ENCODE data around the gene ETHE1. TPM values are rescaled to one million over a fixed set of nuclear protein-coding genes. Genes with fewer than 3 reads are reported as not detected.

Gene ETHE1
- total RNA-seq, 2 experiments from 2014 or later: 1.7 to 6.4 TPM

DNA sequence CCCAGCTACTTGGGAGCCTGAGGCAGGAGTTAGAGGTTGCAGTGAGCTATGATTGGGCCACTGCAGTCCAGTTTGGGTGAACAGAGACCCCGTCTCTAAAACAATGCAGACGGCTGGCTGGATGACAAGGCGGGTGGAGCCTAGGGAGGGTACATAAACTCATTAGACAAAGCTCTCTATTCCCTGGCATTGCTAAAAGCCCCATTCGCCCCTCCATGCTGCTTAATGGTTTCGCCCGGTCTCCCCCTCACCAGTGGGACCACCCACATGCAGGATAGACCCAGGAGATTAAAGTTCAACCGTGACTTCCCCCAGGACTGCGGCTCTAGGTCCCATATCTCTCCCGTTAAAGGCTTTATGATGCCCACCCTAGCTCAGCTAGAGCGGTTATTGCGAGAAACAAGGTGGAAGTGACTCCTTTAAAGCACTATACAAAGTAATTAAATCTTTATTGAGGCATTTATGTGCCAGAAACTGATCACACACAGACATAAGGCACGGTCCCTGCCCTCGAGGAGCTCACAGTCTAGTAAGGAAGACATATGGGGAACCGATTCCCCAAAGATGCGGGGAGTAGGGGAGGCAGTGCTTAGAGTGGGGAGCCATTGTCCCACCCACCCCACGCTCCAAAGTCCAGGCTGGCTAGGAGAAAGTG, 66.5 kb downstream of the ETHE1 start:
- Histone ChIP-seq H3K9me3 (ENCODE audit: low read length) (no peaks in the 10 kb centered on the region), H3K36me3 (ENCODE audit: insufficient read depth, low read length) (no peaks in the 10 kb centered on the region), H3K9me2 (ENCODE audit: insufficient read depth, low read length) (no peaks in the 10 kb centered on the region), H3K4me3 (ENCODE audit: low read depth, low read length, poor library complexity, severe bottlenecking) (no peak overlapping the region), H3K27ac (ENCODE audit: low read depth, low read length, poor library complexity, severe bottlenecking) (no peak overlapping the region), H4K20me1 (ENCODE audit: insufficient read depth, low read length) (no peaks in the 10 kb centered on the region), H2AFZ (ENCODE audit: low read length) (no peak overlapping the region), H3K4me1 (ENCODE audit: insufficient read depth, low read length, poor library complexity, severe bottlenecking) (peaks cover 9% of the 10 kb centered on the region), H3K79me2 (ENCODE audit: insufficient read depth, low read depth, low read length) (no peaks in the 10 kb centered on the region), H3K4me2 (ENCODE audit: low read length) (no peak overlapping the region)
- BruUV-seq (replicated peaks): no TSS peak
- ChIA-PET CTCF (ENCODE audit: unreplicated experiment) (no interaction called here), POLR2A (no interaction called here)
- no peak for TF ChIP-seq EZH2phosphoT487 (IDR thresholded peaks at IDR 0.05; ENCODE audit: borderline replicate concordance, low read depth, low read length)
- TF ChIP-seq, protein P1, sequence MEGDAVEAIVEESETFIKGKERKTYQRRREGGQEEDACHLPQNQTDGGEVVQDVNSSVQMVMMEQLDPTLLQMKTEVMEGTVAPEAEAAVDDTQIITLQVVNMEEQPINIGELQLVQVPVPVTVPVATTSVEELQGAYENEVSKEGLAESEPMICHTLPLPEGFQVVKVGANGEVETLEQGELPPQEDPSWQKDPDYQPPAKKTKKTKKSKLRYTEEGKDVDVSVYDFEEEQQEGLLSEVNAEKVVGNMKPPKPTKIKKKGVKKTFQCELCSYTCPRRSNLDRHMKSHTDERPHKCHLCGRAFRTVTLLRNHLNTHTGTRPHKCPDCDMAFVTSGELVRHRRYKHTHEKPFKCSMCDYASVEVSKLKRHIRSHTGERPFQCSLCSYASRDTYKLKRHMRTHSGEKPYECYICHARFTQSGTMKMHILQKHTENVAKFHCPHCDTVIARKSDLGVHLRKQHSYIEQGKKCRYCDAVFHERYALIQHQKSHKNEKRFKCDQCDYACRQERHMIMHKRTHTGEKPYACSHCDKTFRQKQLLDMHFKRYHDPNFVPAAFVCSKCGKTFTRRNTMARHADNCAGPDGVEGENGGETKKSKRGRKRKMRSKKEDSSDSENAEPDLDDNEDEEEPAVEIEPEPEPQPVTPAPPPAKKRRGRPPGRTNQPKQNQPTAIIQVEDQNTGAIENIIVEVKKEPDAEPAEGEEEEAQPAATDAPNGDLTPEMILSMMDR (conservative IDR thresholded peaks at IDR 0.05; ENCODE audit: low read length): no peak
- no peak for DNase-seq (ENCODE audit: low spot score)
- intact Hi-C loops (cut with micrococcal nuclease; ENCODE audit: unreplicated experiment): no loop called here

DNA sequence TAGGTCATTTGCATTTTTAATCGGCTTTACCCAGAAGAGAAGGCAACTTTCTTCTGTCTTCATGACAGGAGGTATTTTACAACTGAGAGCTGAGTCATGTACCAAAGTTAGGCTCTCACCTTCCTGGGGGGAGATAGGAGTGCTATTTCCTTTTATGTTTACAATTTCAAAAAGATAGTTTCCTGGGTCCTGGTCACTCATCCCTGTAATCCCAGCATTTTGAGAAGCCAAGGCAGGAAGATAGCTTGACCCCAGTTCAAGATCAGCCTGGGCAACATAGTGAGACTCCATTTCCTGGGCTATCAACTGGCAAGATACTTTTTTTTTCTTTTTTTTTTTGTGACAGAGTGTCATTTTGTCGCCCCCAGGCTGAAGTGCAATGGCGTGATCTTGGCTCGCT, 69.2 kb downstream of the ETHE1 start:
- H3K79me2 ChIP-seq (ENCODE audit: insufficient read depth, low read depth, low read length): no peaks in the 10 kb centered on the region
- H3K27ac ChIP-seq (ENCODE audit: low read depth, low read length, poor library complexity, severe bottlenecking): no peak overlapping the region
- POLR2A ChIA-PET: no interaction called here
- no peaks in the 10 kb centered on the region for H3K4me1 ChIP-seq (ENCODE audit: insufficient read depth, low read length, poor library complexity, severe bottlenecking)
- H3K4me3 ChIP-seq (ENCODE audit: low read depth, low read length, poor library complexity, severe bottlenecking): no peak overlapping the region
- H3K4me2 ChIP-seq (ENCODE audit: low read length): no peak overlapping the region
- TF ChIP-seq EZH2phosphoT487 (IDR thresholded peaks at IDR 0.05; ENCODE audit: borderline replicate concordance, low read depth, low read length): no peak
- intact Hi-C loops (cut with micrococcal nuclease; ENCODE audit: unreplicated experiment): no loop called here
- CTCF ChIA-PET (ENCODE audit: unreplicated experiment): no interaction called here
- H3K9me2 ChIP-seq (ENCODE audit: insufficient read depth, low read length): no peaks in the 10 kb centered on the region
- BruUV-seq (replicated peaks): no TSS peak
- no peak overlapping the region for H2AFZ ChIP-seq (ENCODE audit: low read length)
- DNase-seq (ENCODE audit: low spot score): no peak
- no peaks in the 10 kb centered on the region for H3K36me3 ChIP-seq (ENCODE audit: insufficient read depth, low read length)
- no peaks in the 10 kb centered on the region for H4K20me1 ChIP-seq (ENCODE audit: insufficient read depth, low read length)
- no peaks in the 10 kb centered on the region for H3K9me3 ChIP-seq (ENCODE audit: low read length)

Other genes with a start within 250 kb of the ETHE1 start
- not detected in 2 replicates for gene CD177, start 173.5 kb downstream of the ETHE1 start, total RNA-seq (2014; rRNA removed; shearing (Covaris generic))
- not detected in 2 replicates for gene CD177, start 173.5 kb downstream of the ETHE1 start, total RNA-seq (2022)
- gene TEX101, start 112.3 kb downstream of the ETHE1 start, total RNA-seq (2014; rRNA removed; shearing (Covaris generic)): not detected in 2 replicates
- not detected in 2 replicates for gene TEX101, start 112.3 kb downstream of the ETHE1 start, total RNA-seq (2022)
- gene LYPD3, start 61.6 kb downstream of the ETHE1 start, total RNA-seq (2014; rRNA removed; shearing (Covaris generic)): not detected in 2 replicates
- 0.42 TPM in 1 of 2 replicates, not detected in the other for gene LYPD3, start 61.6 kb downstream of the ETHE1 start, total RNA-seq (2022)
- gene PHLDB3, start 22.5 kb downstream of the ETHE1 start, total RNA-seq (2014; rRNA removed; shearing (Covaris generic)): 12.9 and 20.6 TPM in 2 replicates
- gene PHLDB3, start 22.5 kb downstream of the ETHE1 start, total RNA-seq (2022): 6.0 and 9.9 TPM in 2 replicates
- not detected in 2 replicates for gene ZNF575, start 6.0 kb upstream of the ETHE1 start, total RNA-seq (2014; rRNA removed; shearing (Covaris generic))
- gene ZNF575, start 6.0 kb upstream of the ETHE1 start, total RNA-seq (2022): 2.0 and 2.7 TPM in 2 replicates
- 28.7 and 35.9 TPM in 2 replicates for gene XRCC1, start 48.3 kb upstream of the ETHE1 start, total RNA-seq (2014; rRNA removed; shearing (Covaris generic))
- 27.2 and 33.7 TPM in 2 replicates for gene XRCC1, start 48.3 kb upstream of the ETHE1 start, total RNA-seq (2022)
- 4.9 and 11.5 TPM in 2 replicates for gene PINLYP, start 48.6 kb upstream of the ETHE1 start, total RNA-seq (2014; rRNA removed; shearing (Covaris generic))
- gene PINLYP, start 48.6 kb upstream of the ETHE1 start, total RNA-seq (2022): 0.40 and 0.81 TPM in 2 replicates
- gene IRGQ, start 68.9 kb upstream of the ETHE1 start, total RNA-seq (2014; rRNA removed; shearing (Covaris generic)): 6.4 and 23.0 TPM in 2 replicates
- 15.1 and 15.3 TPM in 2 replicates for gene IRGQ, start 68.9 kb upstream of the ETHE1 start, total RNA-seq (2022)
- gene ZNF576, start 69.4 kb upstream of the ETHE1 start, total RNA-seq (2014; rRNA removed; shearing (Covaris generic)): 11.6 and 20.2 TPM in 2 replicates
- gene ZNF576, start 69.4 kb upstream of the ETHE1 start, total RNA-seq (2022): 14.5 and 17.8 TPM in 2 replicates
- 0.36 and 0.73 TPM in 2 replicates for gene SRRM5, start 84.9 kb upstream of the ETHE1 start, total RNA-seq (2014; rRNA removed; shearing (Covaris generic))
- 0.61 and 0.85 TPM in 2 replicates for gene SRRM5, start 84.9 kb upstream of the ETHE1 start, total RNA-seq (2022)
- gene ZNF428, start 92.4 kb upstream of the ETHE1 start, total RNA-seq (2014; rRNA removed; shearing (Covaris generic)): 91.1 and 98.1 TPM in 2 replicates
- gene ZNF428, start 92.4 kb upstream of the ETHE1 start, total RNA-seq (2022): 28.5 and 31.0 TPM in 2 replicates
- 0.05 TPM in 1 of 2 replicates, not detected in the other for gene CADM4, start 112.6 kb upstream of the ETHE1 start, total RNA-seq (2014; rRNA removed; shearing (Covaris generic))
- not detected in 2 replicates for gene CADM4, start 112.6 kb upstream of the ETHE1 start, total RNA-seq (2022)
- 0.41 TPM in 1 of 2 replicates, not detected in the other for gene PLAUR, start 143.0 kb upstream of the ETHE1 start, total RNA-seq (2014; rRNA removed; shearing (Covaris generic))
- gene PLAUR, start 143.0 kb upstream of the ETHE1 start, total RNA-seq (2022): 0.57 and 0.76 TPM in 2 replicates
- not detected in 2 replicates for gene IRGC, start 188.9 kb upstream of the ETHE1 start, total RNA-seq (2014; rRNA removed; shearing (Covaris generic))
- not detected in 2 replicates for gene IRGC, start 188.9 kb upstream of the ETHE1 start, total RNA-seq (2022)
- gene SMG9, start 227.8 kb upstream of the ETHE1 start, total RNA-seq (2014; rRNA removed; shearing (Covaris generic)): 49.1 and 65.6 TPM in 2 replicates
- 75.5 and 83.1 TPM in 2 replicates for gene SMG9, start 227.8 kb upstream of the ETHE1 start, total RNA-seq (2022)

Data from OCI-LY7 (cell line).